ENCODE data around the gene PSD4. TPM values are rescaled to one million over a fixed set of nuclear protein-coding genes. Genes with fewer than 3 reads are reported as not detected.
A peak's percentile ranks its signal among the peaks of the same experiment; 100 is the strongest.

Gene PSD4
- polyA plus RNA-seq, 2 of the 4 experiments (the other 2 are of a cell fraction): 5.4 to 21.6 TPM

GRCh38 chr2:113211226-113212105, 37.7 kb downstream of the PSD4 start (continued):
- TF ChIP-seq HOXA7 (CRISPR knock-in tag; IDR thresholded peaks at IDR 0.05) (peak; percentile 57; the same call in 1 of the 2 replicates), MAFK (IDR thresholded peaks at IDR 0.05; ENCODE audit: partially characterized antibody) (peak; percentile 62)

GRCh38 chr2:113212245-113213060, 38.7 kb downstream of the PSD4 start:
- H3K4me2 ChIP-seq: peak overlapping the region; percentile 76

GRCh38 chr2:113213061-113213930, 39.5 kb downstream of the PSD4 start:
- H3K4me3 ChIP-seq: no peak overlapping the region
- WGBS (ENCODE audit: missing lambda C conversion rate): 93% methylated on average over 14 of the region's 14 CpGs
- POLR2A ChIA-PET: no interaction called here
- ATAC-seq (no peak), FAIRE-seq (no peak), DNase-seq (ENCODE audit: low read depth in 1 of 2, low spot score in 1 of 2) (no peak)
- CTCF ChIA-PET: interaction anchor here (0.8 to 4.8 kb wide), 7 partner anchors 9 to 177 kb away, joined by 3 to 35 read pairs (median 6); no protein-coding TSS in a partner anchor
- H3K4me2 ChIP-seq: peak overlapping the region; percentile 76
- peak overlapping the region; percentile 96 for H3K27ac ChIP-seq
- no peaks in the 10 kb centered on the region for H3K9me3 ChIP-seq
- H3K4me1 ChIP-seq: peaks cover 84% of the 10 kb centered on the region
- TF ChIP-seq TFCP2L1 (CRISPR knock-in tag; IDR thresholded peaks at IDR 0.05): no peak
- TF ChIP-seq RNF2 (IDR thresholded peaks at IDR 0.05; ENCODE audit: borderline replicate concordance, low read depth): no peak
- TF ChIP-seq HEYL (CRISPR knock-in tag; IDR thresholded peaks at IDR 0.05): no peak
- no peak for TF ChIP-seq FOSB (CRISPR knock-in tag; IDR thresholded peaks at IDR 0.05)
- TF ChIP-seq ZNF302 (CRISPR knock-in tag; IDR thresholded peaks at IDR 0.05): no peak
- TF ChIP-seq PBX3 (IDR thresholded peaks at IDR 0.05): no peak
- TF ChIP-seq RFX5 (IDR thresholded peaks at IDR 0.05): no peak
- TF ChIP-seq SREBF2 (IDR thresholded peaks at IDR 0.05): no peak
- no peak for TF ChIP-seq PHF8 (IDR thresholded peaks at IDR 0.05; ENCODE audit: borderline replicate concordance, low read depth)
- TF ChIP-seq ZFP36 (IDR thresholded peaks at IDR 0.05; ENCODE audit: borderline replicate concordance, partially characterized antibody): no peak
- no peak for TF ChIP-seq REST (IDR thresholded peaks at IDR 0.05)
- TF ChIP-seq EHF (CRISPR knock-in tag; IDR thresholded peaks at IDR 0.05): no peak
- no peak for TF ChIP-seq RARB (CRISPR knock-in tag; IDR thresholded peaks at IDR 0.05)
- no peak for TF ChIP-seq FOXS1 (CRISPR knock-in tag; IDR thresholded peaks at IDR 0.05)
- no peak for TF ChIP-seq ESRRA (IDR thresholded peaks at IDR 0.05; ENCODE audit: borderline replicate concordance, low read length)

More at GRCh38 chr2:113212245-113213060, 38.7 kb downstream of the PSD4 start:
- peak in 1 of 2 experiments; percentile 73 for DNase-seq (ENCODE audit: low read depth in 1 of 2, low spot score in 1 of 2)
- Histone ChIP-seq H3K4me3 (peak overlapping the region; percentile 19; the same call in 1 of the 3 replicates), H3K4me1 (peaks cover 78% of the 10 kb centered on the region), H3K27ac (peak overlapping the region; percentile 96), H3K9me3 (no peaks in the 10 kb centered on the region)
- POLR2A ChIA-PET: interaction anchor here (0.6 to 1.6 kb wide), 2 partner anchors 28 to 71 kb away, joined by 3 to 10 read pairs; no protein-coding TSS in a partner anchor
- TF ChIP-seq ELK1 (IDR thresholded peaks at IDR 0.05; ENCODE audit: low read depth, low read length): no peak
- TF ChIP-seq NFE2L2 (conservative IDR thresholded peaks at IDR 0.05; ENCODE audit: low read length): no peak
- 0 out of 2 replicates have a peak, but pooled peaks have one; percentile 23 for TF ChIP-seq HOXA7 (CRISPR knock-in tag; IDR thresholded peaks at IDR 0.05)
- no peak for TF ChIP-seq MAFK (IDR thresholded peaks at IDR 0.05; ENCODE audit: partially characterized antibody)
- peak; percentile 62 for TF ChIP-seq MAX (IDR thresholded peaks at IDR 0.05)
- TF ChIP-seq FOSL2 (IDR thresholded peaks at IDR 0.05): no peak
- no peak for TF ChIP-seq FOSL2 (CRISPR knock-in tag; IDR thresholded peaks at IDR 0.05)
- TF ChIP-seq ZFP36 (IDR thresholded peaks at IDR 0.05; ENCODE audit: borderline replicate concordance, partially characterized antibody): no peak
- no peak for TF ChIP-seq POLR2A (IDR thresholded peaks at IDR 0.05; ENCODE audit: low read length)
- TF ChIP-seq HOXB13 (CRISPR knock-in tag; IDR thresholded peaks at IDR 0.05; ENCODE audit: low read depth): 0 out of 2 replicates have a peak, but pooled peaks have one; percentile 44
- CTCF ChIA-PET: interaction anchor here (0.8 to 4.8 kb wide), 11 partner anchors 9 to 178 kb away, joined by 3 to 35 read pairs (median 6); no protein-coding TSS in a partner anchor
- WGBS (ENCODE audit: missing lambda C conversion rate): 49% methylated on average over 23 of the region's 26 CpGs
- no peak for FAIRE-seq
- ATAC-seq: peak; percentile 33 to 59; a peak in 3 of 6 replicates

All from A549 (cell line).